Ovary (tissue), 9 donors: Measurements from ENCODE around the gene MYH7B. TPM values are rescaled to one million over a fixed set of nuclear protein-coding genes. Genes with fewer than 3 reads are reported as not detected.

ENCODE experiments used
- DNase-seq, 5 donors: peaks; one replicate each; pipeline ENCODE4 v3.0.0-alpha.2; 2019 to 2020
- H3K27ac ChIP-seq, 2 donors: fragments of 200-600 bp; one replicate each; pipeline versions ENCODE4 v1.5.1 to v1.8.0; 2019 to 2022
- H3K27me3 ChIP-seq: fragments of 200-600 bp; one replicate; pipeline ENCODE4 v1.8.0; 2022
- H3K36me3 ChIP-seq: fragments of 200-600 bp; sonication (generic); one replicate; pipeline ENCODE4 v1.5.1; 2019
- H3K4me1 ChIP-seq: one replicate; pipeline ENCODE4 v1.8.1; 2013; ENCODE audit warnings: mild to moderate bottlenecking, moderate library complexity; ENCODE audit not compliant: insufficient read depth
- H3K4me3 ChIP-seq: fragments of 200-600 bp; sonication (generic); one replicate; pipeline ENCODE4 v1.5.1; 2017
- H3K9me3 ChIP-seq, 2 donors: fragments of 200-600 bp in 1 of 2; sonication (generic) in 1 of 2; one replicate each; pipeline versions ENCODE4 v1.5.1 to v1.8.1; 2013 to 2019; ENCODE audit warnings: mild to moderate bottlenecking in 1 of 2, moderate library complexity in 1 of 2
- CTCF ChIP-seq, 3 donors: fragments of 450-650 bp in 2 of 3; fragments of 200-600 bp in 1 of 3; IDR thresholded peaks; one replicate each; pipeline versions ENCODE4 v1.5.1 to v1.8.0; 2016 to 2022; ENCODE audit warnings: antibody characterized with exemption in 3 of 3, mild to moderate bottlenecking in 1 of 3
- EP300 ChIP-seq: sonication (generic); formaldehyde crosslinking; IDR thresholded peaks from one replicate; pipeline ENCODE4 v1.6.1; 2017; ENCODE audit warnings: antibody characterized with exemption
- POLR2A ChIP-seq: fragments of 450-650 bp; IDR thresholded peaks from one replicate; pipeline ENCODE4 v1.6.1; 2017; ENCODE audit warnings: antibody characterized with exemption, mild to moderate bottlenecking, moderate library complexity
- WGBS, 3 donors: extraction: QIAGEN DNeasy Blood & Tissue Kit in 1 of 3; methylation state at CpG; one replicate each; pipeline versions ENCODE4 v1.1.5 to v1.1.7; 2013 to 2017; 5-methylcytosine and 5-hydroxymethylcytosine counted together
- intact Hi-C, 4 donors: fragments of 100-400 bp; cut with DNase I; formaldehyde crosslinking; loops; one replicate each; pipeline versions ENCODE4 v1.11.0 to v1.15.1; 2022 to 2023
- polyA plus RNA-seq, 2 donors: library from polyadenylated mRNA; stranded (reverse); fragments of 200-250 nt in 1 of 2; fragments of 350-450 nt in 1 of 2; fragmentation: Illumina TruSeq in 1 of 2; extraction: RNeasy Lipid Tissue Mini Kit (QIAGEN cat#74804) in 1 of 2; gene quantifications; one replicate each; pipeline ENCODE4 v1.2.3, GENCODE V29; 2013 to 2014
- total RNA-seq, 7 donors: library from RNA; depleted of rRNA in 2 of 7; stranded (reverse); fragments of >200 nt in 2 of 7; fragmentation: NEBNext Ultra II Directional in 3 of 7; extraction: Animal tissue kit (Norgen Biotek cat#: 25700) in 3 of 7; gene quantifications; one replicate each; pipeline versions ENCODE4 v1.1.0 to v1.2.4, GENCODE V29; 2016 to 2023
- donor health status: DM: no; HTN: no; CAD: no; lungs with moderate emphysema.
- donor health status: DM: no; HTN: no; CAD: no.
- donor health status: Bipolar disorder and iron deficiency.
- donor health status: DM: yes; HTN: yes; CAD: no.
- donor health status: DM: no; HTN: no; CAD: no.
- donor health status: DM: yes; HTN: yes; CAD: no.

Gene MYH7B
- total and polyA plus RNA-seq, 9 donors = 0.30 to 2.6 (median 1.1) TPM

GRCh38 chr20:34995192-34995591, 39.5 kb downstream of the MYH7B start:
- Histone ChIP-seq H3K4me1 (peaks cover 6% of the 10 kb centered on the region), H3K27ac (no peak overlapping the region), H3K36me3 (no peaks in the 10 kb centered on the region), H3K4me3 (no peak overlapping the region), H3K27me3 (no peaks in the 10 kb centered on the region), H3K9me3 (no peaks in the 10 kb centered on the region)
- intact Hi-C loops = no loop called here
- 87 to 91% (median 91%) methylated on average over 14 of the region's 14 CpGs for WGBS, 3 donors
- TF ChIP-seq EP300 (no peak), CTCF (IDR thresholded peaks at IDR 0.05) (no peak), POLR2A (no peak)
- DNase-seq = no peak

GRCh38 chr20:34995696-34996095, 40.0 kb downstream of the MYH7B start:
- 87 to 97% (median 92%) methylated on average over 7 of the region's 7 CpGs for WGBS, 3 donors

GRCh38 chr20:34996243-34997028, 40.8 kb downstream of the MYH7B start:
- WGBS, 3 donors = 89 to 94% (median 89%) methylated on average over 25 to 26 of the region's 26 CpGs
- DNase-seq = no peak
- H3K27ac ChIP-seq = no peak overlapping the region
- intact Hi-C loops = no loop called here
- H3K9me3 ChIP-seq = no peaks in the 10 kb centered on the region
- no peak overlapping the region for H3K4me3 ChIP-seq
- H3K27me3 ChIP-seq = no peaks in the 10 kb centered on the region
- no peak for TF ChIP-seq EP300
- TF ChIP-seq CTCF (IDR thresholded peaks at IDR 0.05) = no peak
- TF ChIP-seq POLR2A = no peak
- no peaks in the 10 kb centered on the region for H3K36me3 ChIP-seq
- peaks cover 6% of the 10 kb centered on the region for H3K4me1 ChIP-seq

More at GRCh38 chr20:34995696-34996095, 40.0 kb downstream of the MYH7B start:
- Histone ChIP-seq H3K4me3 (no peak overlapping the region), H3K27ac (no peak overlapping the region), H3K36me3 (no peaks in the 10 kb centered on the region), H3K9me3 (no peaks in the 10 kb centered on the region), H3K27me3 (no peaks in the 10 kb centered on the region), H3K4me1 (peaks cover 6% of the 10 kb centered on the region)
- intact Hi-C loops = no loop called here
- DNase-seq = no peak
- TF ChIP-seq CTCF (IDR thresholded peaks at IDR 0.05) (no peak), EP300 (no peak), POLR2A (no peak)

GRCh38 chr20:34997131-34997561, 41.5 kb downstream of the MYH7B start:
- no peak overlapping the region for H3K4me3 ChIP-seq
- no peak overlapping the region for H3K27ac ChIP-seq
- peak; percentile 52 to 80 (median 66) for DNase-seq
- intact Hi-C loops = no loop called here
- H3K36me3 ChIP-seq = no peaks in the 10 kb centered on the region
- TF ChIP-seq EP300 = no peak
- TF ChIP-seq CTCF (IDR thresholded peaks at IDR 0.05) = no peak
- TF ChIP-seq POLR2A = no peak
- peaks cover 6% of the 10 kb centered on the region for H3K4me1 ChIP-seq
- H3K9me3 ChIP-seq = no peaks in the 10 kb centered on the region
- 9 to 28% (median 24%) methylated on average over 39 of the region's 39 CpGs for WGBS, 3 donors
- H3K27me3 ChIP-seq = no peaks in the 10 kb centered on the region
